AG04450 (cell line): ENCODE data around the gene CAMK4. TPM values are rescaled to one million over a fixed set of nuclear protein-coding genes. Genes with fewer than 3 reads are reported as not detected.

ENCODE experiments used
- CTCF ChIA-PET: fragments of 300-600, 350-600 bp; formaldehyde crosslinking; extraction: SDS; loops from one replicate; lab custom pipeline; 2022; ENCODE audit warnings: antibody characterized with exemption, inconsistent platforms; lab: Charles Lee
- POLR2A ChIA-PET: fragments of 350-600 bp; formaldehyde crosslinking; extraction: SDS; loops from one replicate; lab custom pipeline; 2021; ENCODE audit warnings: antibody characterized with exemption, inconsistent platforms; lab: Yijun Ruan, JAX
- DNase-seq: peaks from one replicate; pipeline ENCODE4 v3.0.0-alpha.2; 2011; ENCODE audit warnings: low read depth, low spot score
- H3K27ac ChIP-seq: one replicate; pipeline ENCODE4 v1.5.1; 2012; ENCODE audit warnings: low read depth, low read length, control low read depth
- H3K27me3 ChIP-seq: one replicate; pipeline ENCODE4 v1.6.0; 2012; ENCODE audit warnings: low read length; ENCODE audit not compliant: control insufficient read depth, insufficient read depth
- H3K4me3 ChIP-seq: 2 replicates; pipeline ENCODE4 v1.5.1; 2011; ENCODE audit warnings: mild to moderate bottlenecking, low read depth, low read length, control low read depth
- H3K9me3 ChIP-seq: 2 replicates; pipeline ENCODE4 v1.5.1; 2012; ENCODE audit warnings: low read length; ENCODE audit not compliant: control insufficient read depth, insufficient read depth
- CTCF ChIP-seq: IDR thresholded peaks from 2 replicates; pipeline ENCODE4 v1.5.1; 2011; ENCODE audit warnings: low read depth, low read length, control low read depth, inconsistent platforms
- polyA plus RNA-seq: library from polyadenylated mRNA; depleted of rRNA; stranded (reverse); fragments of >200 nt; gene quantifications from 2 replicates; pipeline ENCODE4 v1.2.3, GENCODE V29; 2011

The CAMK4 gene
- polyA plus RNA-seq, 1 experiment: 3.2 TPM

DNA sequence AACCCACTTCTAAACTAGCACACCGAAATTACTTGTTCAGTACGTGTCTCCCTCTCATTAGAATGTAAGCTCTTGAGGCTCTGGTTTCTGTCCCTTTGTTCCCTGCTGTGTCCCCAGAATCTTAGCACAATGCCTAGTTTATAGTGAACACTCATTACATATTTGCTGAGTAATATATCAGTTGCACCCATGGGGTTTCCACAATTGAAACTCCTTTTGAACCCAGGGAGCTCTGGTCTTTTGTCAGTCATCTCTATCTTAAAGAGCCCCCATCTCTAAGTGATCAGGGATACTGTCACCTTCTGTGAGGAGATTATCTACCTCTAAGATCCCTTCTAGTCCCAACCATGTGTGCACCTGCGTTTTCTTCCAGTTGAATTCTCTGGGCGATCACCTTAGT lies 12.8 kb downstream of the CAMK4 start:
- Histone ChIP-seq H3K27me3 (no peaks in the 10 kb centered on the region), H3K9me3 (no peaks in the 10 kb centered on the region), H3K4me3 (no peak overlapping the region), H3K27ac (no peak overlapping the region)
- POLR2A ChIA-PET: no interaction called here
- DNase-seq: no peak
- TF ChIP-seq CTCF: no peak
- CTCF ChIA-PET: no interaction called here

DNA sequence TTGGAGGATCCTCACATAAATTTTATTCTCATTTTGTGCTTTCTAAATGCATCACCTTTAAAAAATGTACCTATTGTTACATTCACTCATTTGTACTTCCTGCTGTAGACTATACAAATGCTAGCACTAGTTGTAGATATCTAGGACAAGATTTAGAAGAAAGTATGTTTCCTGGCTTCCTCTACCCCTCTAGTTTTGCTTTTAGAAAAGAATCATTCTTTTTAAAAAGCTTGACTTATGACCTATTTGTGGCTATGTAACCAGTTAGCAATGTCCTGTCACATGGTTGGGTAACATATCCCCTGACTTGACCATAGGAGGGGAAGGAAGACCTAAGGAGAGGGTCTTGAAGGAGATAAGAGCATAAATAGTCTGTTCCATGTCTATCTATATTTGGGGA lies 13.3 kb downstream of the CAMK4 start:
- CTCF ChIA-PET: no interaction called here
- H3K27ac ChIP-seq: no peak overlapping the region
- no peak for TF ChIP-seq CTCF
- no peaks in the 10 kb centered on the region for H3K9me3 ChIP-seq
- H3K27me3 ChIP-seq: no peaks in the 10 kb centered on the region
- H3K4me3 ChIP-seq: no peak overlapping the region
- no peak for DNase-seq
- POLR2A ChIA-PET: no interaction called here

DNA sequence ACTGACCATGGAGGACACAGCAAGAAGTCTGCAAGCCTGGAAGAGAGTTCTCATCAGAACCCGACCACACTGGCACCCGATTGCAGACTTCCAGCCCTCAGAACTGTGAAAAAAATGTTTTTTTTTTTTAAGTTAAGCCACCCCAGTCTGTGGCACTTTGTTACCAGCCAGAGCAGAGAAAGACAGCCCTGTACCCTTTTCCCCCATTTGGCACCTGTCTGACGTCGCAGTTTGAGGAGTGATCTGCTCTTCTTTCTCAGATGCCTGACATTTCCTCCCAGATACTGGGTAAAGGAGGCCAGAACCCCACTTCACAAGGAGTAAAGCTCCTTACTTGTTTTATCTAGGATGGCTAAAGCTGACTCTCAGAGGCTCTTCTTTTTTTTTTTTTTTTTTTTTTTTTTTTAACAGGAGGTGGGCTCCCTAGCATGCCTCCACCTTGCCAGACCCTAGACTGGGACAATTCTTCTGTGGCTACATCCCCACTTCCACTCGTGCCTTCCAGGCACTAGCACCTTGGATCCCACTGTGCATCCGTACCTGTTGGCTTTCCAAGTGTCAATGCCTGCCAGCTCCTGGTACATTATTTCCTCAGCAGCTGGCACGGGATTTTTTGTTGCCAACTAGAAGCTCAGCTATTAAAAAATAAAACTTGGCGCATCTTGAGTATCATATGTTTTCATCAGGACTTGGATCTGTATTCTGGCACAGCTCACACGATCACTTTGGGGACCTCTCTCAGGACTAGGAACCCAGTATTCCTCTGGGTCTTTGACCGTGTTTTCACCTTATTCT lies 14.4 kb downstream of the CAMK4 start:
- no peaks in the 10 kb centered on the region for H3K27me3 ChIP-seq
- CTCF ChIA-PET: interaction anchor here (0.6 kb wide), 1 partner anchor 234 kb away, joined by 4 read pairs; no protein-coding TSS in a partner anchor
- no peak for DNase-seq
- H3K27ac ChIP-seq: no peak overlapping the region
- POLR2A ChIA-PET: no interaction called here
- H3K9me3 ChIP-seq: no peaks in the 10 kb centered on the region
- H3K4me3 ChIP-seq: no peak overlapping the region
- TF ChIP-seq CTCF: no peak

DNA sequence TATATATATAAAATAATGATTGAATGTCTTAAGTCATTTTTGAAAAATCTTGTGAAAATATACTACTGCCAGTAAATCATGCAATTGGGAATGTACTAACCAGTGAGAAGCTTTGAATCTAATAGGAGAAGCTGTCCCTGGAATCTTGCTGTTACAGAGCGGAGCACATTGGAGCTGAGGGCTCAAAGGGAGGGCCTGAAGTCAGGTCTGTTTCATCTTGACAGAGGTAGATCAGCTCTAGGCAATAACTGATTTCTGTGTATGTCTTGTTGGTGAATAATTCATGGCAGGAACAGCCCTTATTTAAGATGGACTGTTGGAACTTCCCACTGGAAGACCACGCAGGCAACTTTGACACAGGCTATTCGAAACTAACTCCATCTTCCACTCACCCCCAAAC lies 17.5 kb downstream of the CAMK4 start:
- POLR2A ChIA-PET: no interaction called here
- H3K9me3 ChIP-seq: no peaks in the 10 kb centered on the region
- CTCF ChIA-PET: no interaction called here
- DNase-seq: no peak
- no peak overlapping the region for H3K27ac ChIP-seq
- no peaks in the 10 kb centered on the region for H3K27me3 ChIP-seq
- TF ChIP-seq CTCF: no peak
- no peak overlapping the region for H3K4me3 ChIP-seq

DNA sequence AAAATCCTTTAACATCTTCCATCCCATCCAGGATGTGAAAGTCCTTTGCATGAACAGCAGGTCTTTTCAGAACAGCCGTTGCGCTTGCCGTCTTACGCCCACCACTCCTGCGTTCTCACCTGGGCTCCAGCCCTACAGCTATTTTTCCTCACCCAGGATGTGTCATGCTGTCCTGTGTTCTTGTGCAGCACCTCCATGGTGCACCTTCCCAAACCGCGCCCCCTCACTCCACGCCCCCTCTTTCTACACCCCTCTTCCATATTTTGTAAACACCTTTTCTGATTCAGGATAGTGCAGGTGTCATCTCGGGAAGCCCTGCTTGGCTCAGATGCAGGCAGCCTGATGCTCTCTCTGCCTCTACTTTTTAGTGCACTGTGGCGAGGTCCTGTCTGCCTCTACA lies 18.4 kb downstream of the CAMK4 start:
- no peak for DNase-seq
- no peak for TF ChIP-seq CTCF
- Histone ChIP-seq H3K27ac (no peak overlapping the region), H3K4me3 (no peak overlapping the region), H3K27me3 (no peaks in the 10 kb centered on the region), H3K9me3 (no peaks in the 10 kb centered on the region)
- ChIA-PET CTCF (no interaction called here), POLR2A (no interaction called here)
